GM21526 (cell line): ENCODE measurements around the gene TTC6.

ENCODE experiments used
- ATAC-seq: cut with Tn5 transposase; IDR thresholded peaks from one replicate; pipeline ENCODE4 v1.9.1; 2021; ENCODE audit warnings: moderate library complexity; ENCODE audit not compliant: unreplicated experiment, low FRiP score

Gene TTC6

GRCh38 chr14:37623426-37623951 is 28.1 kb downstream of the TTC6 start:
- ATAC-seq = no peak

GRCh38 chr14:37623971-37624370 is 28.5 kb downstream of the TTC6 start:
- ATAC-seq = no peak

GRCh38 chr14:37625597-37626595 is 30.5 kb downstream of the TTC6 start:
- no peak for ATAC-seq

GRCh38 chr14:37637341-37637740 is 41.9 kb downstream of the TTC6 start:
- no peak for ATAC-seq

- no peak for ATAC-seq
Observed at GRCh38 chr14:37638599-37638998, 43.2 kb downstream of the TTC6 start.

GRCh38 chr14:37641117-37641516 is 45.7 kb downstream of the TTC6 start:
- ATAC-seq = no peak

GRCh38 chr14:37642125-37642524 is 46.7 kb downstream of the TTC6 start:
- ATAC-seq = no peak

GRCh38 chr14:37643701-37644100 is 48.3 kb downstream of the TTC6 start:
- no peak for ATAC-seq
